HG02970 (cell line): ENCODE measurements around the gene LTBP1.
"Not testable (repeated sequence)": the region's sequence is repeated elsewhere in the genome, so short reads cannot be mapped to it uniquely, and the experiment has no call there.

Experiments used
- ATAC-seq: cut with Tn5 transposase; IDR thresholded peaks from one replicate; pipeline ENCODE4 v1.9.1; 2021; ENCODE audit warnings: mild to moderate bottlenecking, moderate library complexity, moderate number of reproducible peaks; ENCODE audit not compliant: unreplicated experiment, low FRiP score

Gene LTBP1

GRCh38 chr2:33033606-33034081 lies 86.9 kb downstream of the LTBP1 start:
- ATAC-seq = no peak

GRCh38 chr2:33034784-33035183 lies 88.0 kb downstream of the LTBP1 start:
- ATAC-seq = no peak

- ATAC-seq = no peak
Observed at GRCh38 chr2:33038230-33038629, 91.5 kb downstream of the LTBP1 start.

- ATAC-seq = no peak
Observed at GRCh38 chr2:33038799-33039198, 92.0 kb downstream of the LTBP1 start.

GRCh38 chr2:33040541-33040940 lies 93.8 kb downstream of the LTBP1 start:
- ATAC-seq = no peak

- ATAC-seq = no peak
Observed at GRCh38 chr2:33042265-33042664, 95.5 kb downstream of the LTBP1 start.

GRCh38 chr2:33042819-33043218 lies 96.1 kb downstream of the LTBP1 start:
- ATAC-seq = no peak

- no peak for ATAC-seq
Observed at GRCh38 chr2:33047939-33048338, 101.2 kb downstream of the LTBP1 start.

GRCh38 chr2:33051586-33052360 lies 105.0 kb downstream of the LTBP1 start:
- no peak for ATAC-seq

GRCh38 chr2:33052361-33052735 lies 105.6 kb downstream of the LTBP1 start:
- no peak for ATAC-seq

- ATAC-seq = not testable (repeated sequence)
Observed at GRCh38 chr2:33052795-33053194, 106.0 kb downstream of the LTBP1 start.

GRCh38 chr2:33056170-33056569 lies 109.4 kb downstream of the LTBP1 start:
- no peak for ATAC-seq

GRCh38 chr2:33057307-33058028 lies 110.7 kb downstream of the LTBP1 start:
- ATAC-seq = not testable (repeated sequence)

GRCh38 chr2:33058716-33059470 lies 112.1 kb downstream of the LTBP1 start:
- ATAC-seq = no peak

- ATAC-seq = no peak
Observed at GRCh38 chr2:33059471-33060156, 112.9 kb downstream of the LTBP1 start.

- no peak for ATAC-seq
Observed at GRCh38 chr2:33060405-33060804, 113.7 kb downstream of the LTBP1 start.

GRCh38 chr2:33062665-33063250 lies 116.0 kb downstream of the LTBP1 start:
- ATAC-seq = no peak

GRCh38 chr2:33064349-33064801 lies 117.6 kb downstream of the LTBP1 start:
- no peak for ATAC-seq

- ATAC-seq = no peak
Observed at GRCh38 chr2:33067598-33067997, 120.8 kb downstream of the LTBP1 start.

- no peak for ATAC-seq
Observed at GRCh38 chr2:33068261-33068660, 121.5 kb downstream of the LTBP1 start.
